ENCODE measurements around the gene GRHL1. TPM values are rescaled to one million over a fixed set of nuclear protein-coding genes. Genes with fewer than 3 reads are reported as not detected.
A peak's percentile ranks its signal among the peaks of the same experiment; 100 is the strongest.

GRHL1 gene
- total and polyA plus RNA-seq, 2 of the 4 experiments (the other 2 are of a cell fraction) = 0.18 to 0.21 TPM

- peak overlapping the region; percentile 94 for H2AFZ ChIP-seq (replicated peaks; ENCODE audit: low read length, poor library complexity)
- BruUV-seq (replicated peaks) = no TSS peak
These were observed 91.0 kb downstream of the GRHL1 start for GRCh38 chr2:10042301-10043161.

More at GRCh38 chr2:10042301-10043161, 91.0 kb downstream of the GRHL1 start:
- intact Hi-C loops (cut with micrococcal nuclease) (loop anchor here (2.0 to 10.0 kb wide), 3 partner anchors 58 to 155 kb away; no protein-coding TSS in a partner anchor), in situ Hi-C loops (cut with MboI; ENCODE audit: low sequenced_read_pairs) (loop anchor here (10.0 kb wide), 1 partner anchor 478 kb away; no protein-coding TSS in a partner anchor), dilution Hi-C loops (cut with HindIII; ENCODE audit: low sequenced_read_pairs, unreplicated experiment) (no loop called here)
- Histone ChIP-seq H3K23ac (ENCODE audit: low read depth, low read length) (peak overlapping the region; percentile 6; the same call in 1 of the 2 replicates), H4K91ac (ENCODE audit: insufficient read depth, low read depth, low read length) (peak overlapping the region; percentile 68), H2BK5ac (ENCODE audit: low read depth, low read length, poor library complexity, severe bottlenecking) (peak overlapping the region; percentile 10), H2AK9ac (replicated peaks; ENCODE audit: low read depth, low read length, poor library complexity) (peak overlapping the region; percentile 22), H3K14ac (replicated peaks; ENCODE audit: low read depth, low read length) (peak overlapping the region; percentile 24), H3K4me3 (ENCODE audit: insufficient read depth, low read depth, low read length) (peak overlapping the region; percentile 28), H2AK5ac (ENCODE audit: low read depth, low read length) (no peak overlapping the region; the same call in 1 of the 2 replicates), H3K9ac (ENCODE audit: low read depth, low read length) (peak overlapping the region; percentile 25; the same call in 1 of the 2 replicates), H3K9me3 (ENCODE audit: control insufficient read depth, insufficient read depth, low read length) (no peaks in the 10 kb centered on the region), H2BK120ac (ENCODE audit: low read depth, low read length) (peak overlapping the region; percentile 49; the same call in 1 of the 2 replicates), H2BK15ac (ENCODE audit: low read depth, low read length) (peak overlapping the region; percentile 77; the same call in 1 of the 3 replicates), H3K56ac (ENCODE audit: extremely low read depth, insufficient read depth, low read length) (peak overlapping the region; percentile 38; the same call in 1 of the 2 replicates), H4K8ac (ENCODE audit: low read depth in 2 of 2, low read length in 2 of 2) (peak overlapping the region; percentile 38 to 85; a peak in 2 of 4 replicates), H4K5ac (ENCODE audit: low read depth, low read length) (no peak overlapping the region), H3K27ac (ENCODE audit: insufficient read depth, low read length) (peak overlapping the region; percentile 51), H3K9me1 (ENCODE audit: insufficient read depth, low read length) (peaks cover 5% of the 10 kb centered on the region; the same call in 1 of the 2 replicates), H3K4me1 (ENCODE audit: control insufficient read depth, insufficient read depth, low read length) (peaks cover 2% of the 10 kb centered on the region; the same call in 1 of the 2 replicates), H3K18ac (ENCODE audit: low read depth, low read length) (no peak overlapping the region; the same call in 1 of the 2 replicates), H3K27me3 (ENCODE audit: control insufficient read depth, insufficient read depth, low read length) (no peaks in the 10 kb centered on the region), H3K4me2 (ENCODE audit: low read depth, low read length) (peak overlapping the region; percentile 75), H3K79me1 (ENCODE audit: low read depth in 1 of 2, low read length in 2 of 2) (peaks cover 0 to 6% of the 10 kb centered on the region in 2 experiments; a peak in 1 of 4 replicates), H4K20me1 (ENCODE audit: insufficient read depth, low read length) (peaks cover 4% of the 10 kb centered on the region; the same call in 1 of the 2 replicates), H3K36me3 (ENCODE audit: control insufficient read depth, insufficient read depth, low read length) (peaks cover under 1% of the 10 kb centered on the region; the same call in 1 of the 2 replicates), H3K4ac (ENCODE audit: low read depth, low read length) (peak overlapping the region; percentile 78), H2BK20ac (ENCODE audit: low read depth, low read length) (peak overlapping the region; percentile 48; the same call in 1 of the 2 replicates)
- ATAC-seq (ENCODE audit: low read depth) = peak; percentile 3
- TF ChIP-seq RAD21 (IDR thresholded peaks at IDR 0.05; ENCODE audit: low read length) (no peak), CTCF (conservative IDR thresholded peaks at IDR 0.05; ENCODE audit: low read depth, low read length) (0 out of 2 replicates have a peak, but pooled peaks have one; percentile 13), MXI1 (IDR thresholded peaks at IDR 0.05; ENCODE audit: borderline replicate concordance, low read depth, low read length) (0 out of 2 replicates have a peak, but pooled peaks have one; percentile 0), MAFK (IDR thresholded peaks at IDR 0.05; ENCODE audit: low read depth, low read length) (no peak), BHLHE40 (IDR thresholded peaks at IDR 0.05; ENCODE audit: low read depth, low read length) (no peak), NFE2L2 (IDR thresholded peaks at IDR 0.05; ENCODE audit: low read depth, low read length) (no peak)
- ChIA-PET POLR2A (ENCODE audit: unreplicated experiment) (no interaction called here), CTCF (interaction anchor here (0.5 to 1.2 kb wide), 2 partner anchors 58 to 85 kb away, joined by 3 to 5 read pairs; no protein-coding TSS in a partner anchor)
- WGBS, 2 experiments (ENCODE audit: extremely low coverage in 2 of 2, insufficient read length in 1 of 2) = 21% methylated on average over 32 of the region's 54 CpGs; no CpG with 5 or more reads in 1 of the 2 experiments
- DNase-seq = peak; percentile 47

All from IMR-90 (cell line).